Measurements from ENCODE around the gene SFT2D3. TPM values are rescaled to one million over a fixed set of nuclear protein-coding genes. Genes with fewer than 3 reads are reported as not detected.

SFT2D3 gene
- total RNA-seq, 1 donor from 2014 or later, result 12.5 TPM

- H3K36me3 Mint-ChIP-seq, result peaks cover 12% of the 10 kb centered on the region
- H3K27me3 Mint-ChIP-seq, result no peaks in the 10 kb centered on the region
- no peak for TF ChIP-seq CTCF (conservative IDR thresholded peaks at IDR 0.05)
- H3K27ac Mint-ChIP-seq, result no peak overlapping the region
- no peak for DNase-seq (ENCODE audit: extremely low spot score, unreplicated experiment)
- no peak overlapping the region for H3K4me3 Mint-ChIP-seq
- peaks cover 6% of the 10 kb centered on the region for H3K4me1 Mint-ChIP-seq (ENCODE audit: unreplicated experiment)
- no peaks in the 10 kb centered on the region for H3K9me3 Mint-ChIP-seq
These were observed 34.5 kb downstream of the SFT2D3 start for GRCh38 chr2:127735537-127736399.

GRCh38 chr2:127737892-127738291 is 36.6 kb downstream of the SFT2D3 start:
- peaks cover 20% of the 10 kb centered on the region for H3K36me3 Mint-ChIP-seq
- no peaks in the 10 kb centered on the region for H3K27me3 Mint-ChIP-seq
- DNase-seq (ENCODE audit: extremely low spot score, unreplicated experiment), result no peak
- no peaks in the 10 kb centered on the region for H3K9me3 Mint-ChIP-seq
- peaks cover 6% of the 10 kb centered on the region for H3K4me1 Mint-ChIP-seq (ENCODE audit: unreplicated experiment)
- TF ChIP-seq CTCF (conservative IDR thresholded peaks at IDR 0.05), result no peak
- H3K27ac Mint-ChIP-seq, result no peak overlapping the region
- H3K4me3 Mint-ChIP-seq, result no peak overlapping the region

GRCh38 chr2:127739800-127740199 is 38.5 kb downstream of the SFT2D3 start:
- H3K4me1 Mint-ChIP-seq (ENCODE audit: unreplicated experiment), result peaks cover 6% of the 10 kb centered on the region
- no peak overlapping the region for H3K27ac Mint-ChIP-seq
- H3K4me3 Mint-ChIP-seq, result no peak overlapping the region
- no peaks in the 10 kb centered on the region for H3K9me3 Mint-ChIP-seq
- no peak for TF ChIP-seq CTCF (conservative IDR thresholded peaks at IDR 0.05)
- no peaks in the 10 kb centered on the region for H3K27me3 Mint-ChIP-seq
- no peak for DNase-seq (ENCODE audit: extremely low spot score, unreplicated experiment)
- peaks cover 23% of the 10 kb centered on the region for H3K36me3 Mint-ChIP-seq

- peaks cover 4% of the 10 kb centered on the region for H3K4me1 Mint-ChIP-seq (ENCODE audit: unreplicated experiment)
- no peak for DNase-seq (ENCODE audit: extremely low spot score, unreplicated experiment)
- no peak overlapping the region for H3K27ac Mint-ChIP-seq
- H3K27me3 Mint-ChIP-seq, result no peaks in the 10 kb centered on the region
- H3K36me3 Mint-ChIP-seq, result peaks cover 28% of the 10 kb centered on the region
- no peak for TF ChIP-seq CTCF (conservative IDR thresholded peaks at IDR 0.05)
- H3K4me3 Mint-ChIP-seq, result no peak overlapping the region
- no peaks in the 10 kb centered on the region for H3K9me3 Mint-ChIP-seq
These were observed 39.5 kb downstream of the SFT2D3 start for GRCh38 chr2:127740665-127741288.

GRCh38 chr2:127743477-127744026 is 42.3 kb downstream of the SFT2D3 start:
- H3K36me3 Mint-ChIP-seq, result peaks cover 30% of the 10 kb centered on the region
- no peak overlapping the region for H3K4me3 Mint-ChIP-seq
- DNase-seq (ENCODE audit: extremely low spot score, unreplicated experiment), result no peak
- no peaks in the 10 kb centered on the region for H3K9me3 Mint-ChIP-seq
- TF ChIP-seq CTCF (conservative IDR thresholded peaks at IDR 0.05), result peak; percentile 59
- H3K27ac Mint-ChIP-seq, result no peak overlapping the region
- no peaks in the 10 kb centered on the region for H3K27me3 Mint-ChIP-seq
- no peaks in the 10 kb centered on the region for H3K4me1 Mint-ChIP-seq (ENCODE audit: unreplicated experiment)

Measured in type B pancreatic cell (in vitro differentiated cells).